ENCODE data around the gene WDCP.

GRCh38 chr2:24083567-24084385 is 36.6 kb upstream of the WDCP start:
- TF ChIP-seq, protein P1, sequence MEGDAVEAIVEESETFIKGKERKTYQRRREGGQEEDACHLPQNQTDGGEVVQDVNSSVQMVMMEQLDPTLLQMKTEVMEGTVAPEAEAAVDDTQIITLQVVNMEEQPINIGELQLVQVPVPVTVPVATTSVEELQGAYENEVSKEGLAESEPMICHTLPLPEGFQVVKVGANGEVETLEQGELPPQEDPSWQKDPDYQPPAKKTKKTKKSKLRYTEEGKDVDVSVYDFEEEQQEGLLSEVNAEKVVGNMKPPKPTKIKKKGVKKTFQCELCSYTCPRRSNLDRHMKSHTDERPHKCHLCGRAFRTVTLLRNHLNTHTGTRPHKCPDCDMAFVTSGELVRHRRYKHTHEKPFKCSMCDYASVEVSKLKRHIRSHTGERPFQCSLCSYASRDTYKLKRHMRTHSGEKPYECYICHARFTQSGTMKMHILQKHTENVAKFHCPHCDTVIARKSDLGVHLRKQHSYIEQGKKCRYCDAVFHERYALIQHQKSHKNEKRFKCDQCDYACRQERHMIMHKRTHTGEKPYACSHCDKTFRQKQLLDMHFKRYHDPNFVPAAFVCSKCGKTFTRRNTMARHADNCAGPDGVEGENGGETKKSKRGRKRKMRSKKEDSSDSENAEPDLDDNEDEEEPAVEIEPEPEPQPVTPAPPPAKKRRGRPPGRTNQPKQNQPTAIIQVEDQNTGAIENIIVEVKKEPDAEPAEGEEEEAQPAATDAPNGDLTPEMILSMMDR (IDR thresholded peaks at IDR 0.05) = no peak
- TF ChIP-seq POLR2AphosphoS5 (IDR thresholded peaks at IDR 0.05) (peak; percentile 26), POLR2A (IDR thresholded peaks at IDR 0.05) (no peak)
